Cortex of kidney (tissue), 1 donor: ENCODE results near the gene TMEM234.

Experiments used
- DNase-seq: peaks from one replicate; lab custom pipeline; 2025; lab: John Stamatoyannopoulos, UW

Gene TMEM234

GRCh38 chr1:32239790-32240139 lies 17.6 kb upstream of the TMEM234 start:
- DNase-seq, result no peak

GRCh38 chr1:32239337-32239736 lies 17.2 kb upstream of the TMEM234 start:
- DNase-seq, result no peak

DNA sequence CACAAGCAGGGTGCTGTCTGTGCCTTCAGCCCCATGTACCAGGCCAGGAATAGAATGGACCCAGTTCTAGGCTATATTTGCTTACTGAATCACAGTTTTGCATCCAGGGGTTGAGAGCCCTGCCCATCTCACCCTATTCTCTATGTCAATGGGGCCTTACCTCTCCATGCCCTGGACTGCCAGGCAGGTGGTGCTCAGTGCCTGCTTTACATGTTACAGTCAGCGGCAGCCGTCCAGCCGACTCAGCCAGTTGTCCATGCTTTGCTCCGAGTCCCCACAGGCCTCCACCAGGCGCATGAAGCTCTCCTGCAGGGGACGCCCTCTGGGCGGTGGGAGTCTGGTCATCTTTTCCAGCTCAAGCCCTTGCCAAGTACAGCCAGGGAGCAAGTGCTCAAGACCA lies 12.6 kb upstream of the TMEM234 start:
- no peak for DNase-seq

DNA sequence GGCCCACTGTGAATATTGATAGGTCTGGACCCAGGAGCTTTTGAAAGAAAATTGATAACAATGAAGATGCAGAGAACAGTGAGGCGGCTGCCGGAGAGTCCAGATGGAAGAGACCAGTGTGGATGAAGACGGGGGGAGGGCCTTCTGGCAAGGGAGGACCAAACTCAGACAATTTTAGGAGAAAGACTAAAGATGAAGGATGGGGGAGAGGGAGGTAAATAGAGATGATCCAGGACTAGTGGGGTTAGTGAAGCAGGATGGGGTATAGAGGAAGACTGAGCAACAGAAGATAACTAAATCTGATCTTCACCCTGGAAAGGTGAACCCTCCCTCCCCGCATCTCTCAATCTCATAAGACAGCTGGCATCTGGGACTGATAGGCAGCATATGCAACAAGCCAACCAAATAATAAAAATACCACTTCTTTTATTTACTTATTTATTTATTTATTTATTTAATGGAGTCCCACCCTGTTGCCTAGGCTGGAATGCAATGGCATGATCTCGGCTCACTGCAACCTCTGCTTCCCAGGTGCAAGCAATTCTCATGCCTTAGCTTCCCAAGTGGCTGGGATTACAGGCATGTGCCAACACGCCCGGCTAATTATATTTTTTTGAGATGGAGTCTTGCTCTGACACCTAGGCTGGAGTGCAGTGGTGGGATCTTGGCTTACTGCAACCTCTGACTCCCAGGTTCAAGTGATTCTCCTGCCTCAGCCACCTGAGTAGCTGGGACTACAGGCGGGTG lies 10.6 kb upstream of the TMEM234 start:
- DNase-seq, result no peak

DNA sequence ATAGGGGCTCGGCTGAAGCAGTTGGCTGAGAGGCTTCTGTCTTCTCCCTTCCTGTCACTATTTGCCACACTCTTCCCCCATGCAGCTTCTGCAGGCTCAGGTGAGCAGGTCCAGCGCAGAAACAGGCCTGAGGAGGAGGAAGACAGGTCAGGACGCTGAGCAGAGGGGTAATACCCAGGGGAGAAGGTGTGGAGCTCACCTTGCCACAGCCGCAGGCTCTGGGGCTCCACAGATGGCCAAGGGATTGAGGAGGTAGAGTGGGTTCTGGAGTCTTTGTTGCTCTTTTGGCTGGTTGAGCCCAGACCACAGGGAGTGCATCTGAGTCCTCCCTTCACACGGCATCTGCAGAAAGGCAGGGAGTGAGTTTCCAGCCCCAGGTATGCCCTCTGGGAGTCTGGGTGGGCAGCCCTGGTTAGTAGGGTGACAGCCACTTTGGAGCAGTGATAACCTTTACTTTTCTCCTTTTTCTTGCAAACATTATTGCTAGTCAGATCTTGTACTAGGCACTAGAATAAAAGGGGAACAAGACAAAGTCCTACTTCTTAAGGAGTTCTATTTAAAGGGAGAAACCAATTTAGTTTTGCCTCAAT lies 9.8 kb upstream of the TMEM234 start:
- DNase-seq, result no peak

DNA sequence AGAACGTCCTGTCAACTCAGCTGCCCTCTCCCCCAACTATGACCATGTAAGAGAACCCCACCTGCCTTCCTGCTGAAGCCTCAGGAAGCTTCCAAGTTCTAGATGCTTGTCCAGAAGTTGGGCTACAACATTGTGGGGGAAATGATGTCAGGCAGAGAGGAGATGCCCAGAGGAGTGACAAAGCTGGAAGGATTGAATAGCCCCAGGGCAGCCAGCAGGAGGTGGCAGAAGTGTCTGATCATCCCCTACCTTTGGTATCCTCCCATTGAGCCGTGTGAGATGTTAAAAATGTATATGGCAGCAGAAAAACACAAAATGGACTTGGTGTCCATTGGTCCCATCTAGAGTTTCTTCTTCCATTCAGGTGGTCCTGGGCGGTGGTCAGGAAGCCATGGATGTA lies 6.6 kb upstream of the TMEM234 start:
- no peak for DNase-seq

GRCh38 chr1:32224285-32224684 lies 2.1 kb upstream of the TMEM234 start:
- DNase-seq, result no peak

- no peak for DNase-seq
These were observed 1.5 kb upstream of the TMEM234 start for GRCh38 chr1:32223683-32224082.

- no peak for DNase-seq
These were observed 573 bp downstream of the TMEM234 start for GRCh38 chr1:32221581-32221979.

DNA sequence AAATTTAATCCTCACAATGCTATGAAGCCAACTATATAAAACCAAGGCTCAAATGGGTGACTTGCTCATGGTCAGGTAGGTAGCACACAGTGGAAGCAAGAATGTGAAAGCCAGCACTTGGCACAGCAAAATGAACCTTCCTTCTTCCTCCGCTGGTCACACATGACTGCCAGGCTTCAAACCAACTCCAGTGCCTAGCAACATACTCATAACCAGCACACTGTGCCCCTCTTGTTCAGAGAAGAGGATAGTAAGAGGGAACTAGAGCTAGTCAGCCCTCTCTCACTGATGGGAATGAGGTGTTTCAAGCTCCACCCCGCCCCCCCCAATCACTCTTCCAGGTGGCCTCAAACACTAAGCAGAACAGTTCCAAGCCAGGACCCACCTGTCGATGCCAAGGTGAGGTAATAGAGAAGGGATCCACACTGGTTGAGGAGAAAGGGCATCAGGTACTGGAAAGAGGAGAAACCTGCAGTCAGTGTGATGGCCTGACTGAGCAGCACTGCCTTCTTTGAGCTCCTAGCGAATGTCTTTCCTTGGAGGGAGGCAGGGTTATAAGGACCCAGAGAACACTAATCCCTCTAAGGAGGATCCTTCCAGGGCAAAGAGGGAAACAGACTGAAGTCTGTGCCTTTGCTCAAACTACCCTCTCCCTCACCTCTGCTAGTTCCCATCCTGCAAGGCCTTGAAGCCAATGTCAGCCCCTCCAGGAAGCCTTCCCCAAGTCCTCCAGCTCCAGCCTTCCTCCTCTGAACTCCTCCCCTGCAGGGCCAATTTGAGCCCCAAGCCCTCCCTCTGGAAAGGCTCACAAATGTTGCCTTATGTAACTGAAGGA lies 1.2 kb downstream of the TMEM234 start:
- no peak for DNase-seq

GRCh38 chr1:32219022-32219421 lies 3.1 kb downstream of the TMEM234 start:
- no peak for DNase-seq

DNA sequence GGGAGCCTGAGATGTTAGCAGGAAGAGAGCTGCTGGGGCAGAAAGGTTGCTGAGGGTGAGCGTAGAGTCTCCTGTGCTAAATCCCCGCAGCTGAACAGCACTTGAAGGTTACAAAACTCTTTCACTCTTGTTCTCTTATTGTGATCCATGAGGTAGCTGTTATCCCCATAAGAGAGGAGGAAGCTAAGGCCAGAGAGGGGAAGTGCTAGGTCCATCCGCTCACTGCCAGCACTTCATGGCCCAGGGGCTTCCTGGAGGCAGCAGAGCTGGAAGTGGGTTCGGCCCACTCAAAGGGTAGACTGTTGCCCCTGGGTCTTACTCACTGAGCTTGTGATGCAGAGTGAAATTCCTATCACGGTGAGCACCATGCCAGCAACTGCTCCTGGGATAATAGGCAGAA lies 5.6 kb downstream of the TMEM234 start:
- DNase-seq, result no peak

GRCh38 chr1:32215629-32216480 lies 6.3 kb downstream of the TMEM234 start:
- no peak for DNase-seq

GRCh38 chr1:32208891-32209328 lies 13.2 kb downstream of the TMEM234 start, which contains the start of gene DCDC2B:
Gene DCDC2B (plus strand): TSS chr1:32209089. CDS start chr1:32209094, 5 bp downstream.
- DNase-seq, result no peak

- DNase-seq, result no peak
These were observed 13.7 kb downstream of the TMEM234 start for GRCh38 chr1:32208469-32208868.

- peak; percentile 33 for DNase-seq
These were observed 16.5 kb downstream of the TMEM234 start, which contains the start of gene IQCC for GRCh38 chr1:32205401-32206370. Gene IQCC (plus strand): TSS chr1:32205671. CDS start chr1:32205682, 11 bp downstream.

DNA sequence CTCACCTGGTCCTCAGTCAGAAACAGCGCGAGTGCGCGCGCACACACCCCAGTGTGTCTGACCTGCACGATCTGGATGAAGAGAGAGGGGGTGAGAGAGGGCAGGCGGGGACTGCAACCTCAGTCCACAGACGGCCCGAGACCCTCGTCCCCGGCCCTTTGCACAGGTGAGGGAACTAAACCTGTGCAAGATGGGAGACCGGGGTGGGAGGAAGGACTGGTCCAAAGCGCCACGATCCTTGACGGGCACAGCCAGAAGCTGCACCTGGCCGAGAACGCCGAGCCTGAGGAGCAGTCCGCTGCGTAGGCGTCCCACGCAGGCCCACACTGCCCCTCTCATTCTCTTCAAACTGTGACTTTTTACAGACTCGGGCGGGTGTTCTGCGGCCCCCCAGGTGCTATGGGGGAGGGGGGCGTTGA lies 17.2 kb downstream of the TMEM234 start:
- DNase-seq, result no peak

- no peak for DNase-seq
These were observed 20.9 kb downstream of the TMEM234 start for GRCh38 chr1:32201011-32201855.

DNA sequence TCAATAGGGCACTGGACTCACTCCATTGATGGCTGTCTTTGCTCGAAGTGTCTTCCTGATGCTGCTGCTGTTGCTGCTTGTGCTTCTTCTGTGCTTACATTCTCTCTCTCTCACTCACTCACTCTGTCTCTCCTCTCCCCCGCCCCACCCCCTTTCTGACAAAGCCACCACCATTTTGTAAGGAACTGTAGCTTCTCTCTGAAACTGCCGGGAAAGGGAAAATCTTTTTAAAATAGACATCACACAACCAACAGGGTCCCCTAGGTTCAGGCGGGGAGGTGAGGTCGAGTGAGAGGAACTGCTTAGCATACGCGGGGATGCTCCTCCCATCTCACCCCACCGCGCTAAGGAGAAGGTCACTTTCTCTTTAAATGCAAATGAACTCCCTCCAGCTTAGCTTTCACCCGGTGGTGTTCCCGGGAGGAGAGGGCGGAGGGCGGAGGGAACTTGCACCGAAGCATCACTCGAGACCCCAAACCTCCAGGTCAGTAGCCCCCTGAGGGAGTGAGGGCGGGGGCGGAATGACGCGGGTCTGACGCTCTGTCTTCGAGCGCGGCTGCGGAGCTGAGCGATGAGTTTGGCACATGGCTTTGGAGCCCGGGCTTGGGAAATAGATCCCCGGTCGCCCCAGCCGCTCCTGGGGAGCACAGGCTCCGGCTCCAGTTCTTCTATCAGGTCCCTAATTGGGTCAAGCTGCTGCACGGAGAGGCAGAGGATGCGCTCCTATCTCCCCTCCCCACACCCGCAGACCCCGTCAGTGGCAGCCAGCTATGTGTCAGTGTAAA lies 21.7 kb downstream of the TMEM234 start, which contains the start of gene CCDC28B:
TSS of gene CCDC28B (plus strand) at position 370 of the 785 bp plus-strand sequence. CDS start 1,341 bp downstream, outside the sequence.
- no peak for DNase-seq
